GM12872 (cell line): ENCODE results near the gene ARVCF.

Source experiments
- CTCF ChIP-seq: IDR thresholded peaks from 3 replicates; pipeline ENCODE4 v1.5.1; 2011; ENCODE audit warnings: low read depth, mild to moderate bottlenecking, low read length, moderate library complexity; ENCODE audit not compliant: insufficient read depth

ARVCF gene

DNA sequence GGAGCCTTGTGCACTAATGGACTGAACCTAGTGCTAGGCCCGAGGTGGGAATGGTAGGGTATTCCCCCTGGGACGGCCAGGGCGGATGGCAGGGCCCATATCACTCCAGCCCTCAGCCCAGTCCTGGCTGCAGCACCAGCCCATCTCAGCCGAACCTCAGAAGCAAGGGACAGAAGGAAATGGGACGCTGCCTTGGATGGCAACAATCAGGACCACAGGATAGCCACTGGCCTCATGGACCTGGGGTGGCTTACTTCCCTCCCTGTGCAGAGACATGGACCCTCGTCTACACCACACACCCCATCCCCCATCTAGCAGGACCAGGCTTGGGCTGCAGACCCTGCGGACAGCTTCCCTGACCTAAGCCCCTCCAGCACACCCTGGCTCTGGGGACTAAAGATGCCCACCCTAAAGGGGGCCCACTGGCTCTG lies 24.1 kb downstream of the ARVCF start:
- TF ChIP-seq CTCF: no peak

- TF ChIP-seq CTCF: no peak
These were observed 24.8 kb downstream of the ARVCF start for GRCh38 chr22:19991645-19992451.

DNA sequence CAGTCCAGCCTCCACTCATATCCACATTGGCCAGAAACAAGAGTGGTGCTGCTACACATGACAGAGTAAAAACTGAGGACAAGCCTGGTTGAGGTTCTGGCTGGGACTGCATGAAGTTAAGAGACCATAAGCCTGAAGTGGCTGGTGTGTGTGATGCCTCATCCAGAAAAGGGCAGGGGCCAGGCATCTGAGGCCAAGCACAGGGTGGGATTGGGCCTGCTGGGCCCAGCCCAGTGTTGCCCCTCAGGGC lies 25.3 kb downstream of the ARVCF start:
- no peak for TF ChIP-seq CTCF

- no peak for TF ChIP-seq CTCF
These were observed 25.8 kb downstream of the ARVCF start for GRCh38 chr22:19990609-19991394.

GRCh38 chr22:19990188-19990587 lies 26.4 kb downstream of the ARVCF start:
- TF ChIP-seq CTCF: no peak

DNA sequence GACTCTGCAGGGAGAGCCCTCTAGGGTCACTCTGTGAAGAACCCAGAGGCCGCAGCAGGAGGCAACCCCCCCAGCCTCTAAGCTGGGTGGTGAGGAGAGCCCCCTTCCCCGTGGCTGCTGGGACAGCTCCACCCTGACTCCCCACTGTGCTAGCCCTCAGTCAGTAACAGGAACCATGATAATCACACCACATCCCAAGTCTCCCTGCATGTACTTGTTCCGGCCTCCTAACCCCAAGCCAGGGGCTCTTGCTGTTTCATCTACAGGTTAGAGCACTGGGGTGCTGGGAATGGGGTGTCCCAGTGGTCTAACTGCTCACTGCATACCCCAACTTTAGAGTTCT lies 26.9 kb downstream of the ARVCF start:
- TF ChIP-seq CTCF: no peak

DNA sequence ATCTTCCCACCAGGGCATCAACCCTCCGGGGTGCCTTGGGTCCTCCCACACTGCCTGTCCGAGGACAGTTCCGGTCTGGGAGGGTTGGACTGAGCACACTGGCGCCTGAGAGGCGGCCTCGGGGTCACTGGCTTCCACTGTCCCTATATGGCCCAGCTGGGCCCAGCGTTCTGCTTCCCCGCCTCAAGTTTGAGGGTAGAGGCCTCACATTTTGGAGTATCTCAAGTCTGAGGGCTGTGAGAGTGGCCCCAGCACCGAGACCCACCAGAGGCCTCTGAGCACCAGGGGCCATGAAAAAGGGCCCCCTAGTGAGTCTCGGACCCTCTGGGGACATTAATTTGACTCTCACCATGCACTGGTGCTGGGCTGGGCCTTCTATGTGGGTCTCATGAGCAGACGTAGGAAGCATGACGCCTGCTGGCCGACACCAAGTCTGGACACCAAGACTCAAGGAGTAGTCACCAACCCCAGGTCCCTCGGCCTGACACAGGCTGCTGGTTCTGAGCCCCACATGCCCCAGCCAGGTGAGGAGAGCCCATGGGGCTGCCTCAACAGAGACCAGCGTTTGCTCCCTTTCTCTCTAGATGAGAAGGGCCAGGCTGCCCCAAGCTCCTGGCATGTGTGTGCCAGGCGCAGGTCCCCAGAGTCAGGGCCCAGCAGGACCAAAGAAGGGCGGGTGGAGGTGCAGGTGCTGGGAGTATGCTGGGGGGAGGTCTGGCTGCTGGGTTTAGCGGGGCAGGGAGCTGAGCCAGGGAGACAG lies 27.5 kb downstream of the ARVCF start:
- TF ChIP-seq CTCF: no peak
